HT-29 (cell line): ENCODE data around the gene AGTR1. TPM values are rescaled to one million over a fixed set of nuclear protein-coding genes. Genes with fewer than 3 reads are reported as not detected.
"Not testable (repeated sequence)": the region's sequence is repeated elsewhere in the genome, so short reads cannot be mapped to it uniquely, and the experiment has no call there.

Experiments used
- DNase-seq: peaks from one replicate; pipeline ENCODE4 v3.0.0-alpha.2; 2015; ENCODE audit warnings: low spot score
- small RNA-seq: library from RNA; depleted of rRNA; stranded (forward); fragments of <200 nt; gene quantifications from one replicate; pipeline ENCODE3, GENCODE V24; 2014
- total RNA-seq: library from RNA; depleted of rRNA; stranded (reverse); fragments of >200 nt; shearing (Covaris generic); gene quantifications from 2 replicates; pipeline ENCODE4 v1.2.3, GENCODE V29; 2014; rRNA removed

AGTR1 gene
- total RNA-seq, 1 experiment from 2014 or later, result not detected

DNA sequence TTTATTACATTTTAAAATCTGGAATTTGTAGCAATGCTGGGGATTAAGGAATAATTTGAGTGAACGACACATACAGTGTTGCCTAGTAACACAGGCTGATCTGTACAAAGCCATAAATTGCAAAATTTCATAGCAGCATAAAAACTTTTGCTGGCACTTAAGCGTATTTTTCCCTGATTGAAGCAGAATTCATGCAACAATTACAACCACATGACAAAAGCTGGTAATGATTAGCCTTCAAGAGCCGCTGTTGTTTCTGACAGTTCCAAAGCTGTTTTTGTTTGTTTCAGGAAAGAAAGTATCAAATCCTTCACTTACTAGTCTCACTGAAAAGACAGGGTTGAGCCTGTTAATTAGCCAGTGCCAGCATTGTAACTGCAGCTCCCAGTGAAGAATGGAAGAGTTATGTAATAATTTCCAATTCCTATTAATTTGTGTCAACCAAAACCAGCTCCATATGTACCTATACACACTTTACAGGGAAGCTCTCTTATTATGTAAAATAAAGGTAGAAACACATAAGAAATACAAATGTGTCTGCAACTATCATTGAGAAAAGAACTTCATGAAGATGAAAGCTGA lies 60.7 kb downstream of the AGTR1 start:
- DNase-seq, result no peak

- DNase-seq, result no peak
Observed at GRCh38 chr3:148759430-148759829, 61.7 kb downstream of the AGTR1 start.

GRCh38 chr3:148763156-148763680 lies 65.5 kb downstream of the AGTR1 start:
- no peak for DNase-seq

GRCh38 chr3:148763986-148764935 lies 66.6 kb downstream of the AGTR1 start:
- DNase-seq, result no peak

DNA sequence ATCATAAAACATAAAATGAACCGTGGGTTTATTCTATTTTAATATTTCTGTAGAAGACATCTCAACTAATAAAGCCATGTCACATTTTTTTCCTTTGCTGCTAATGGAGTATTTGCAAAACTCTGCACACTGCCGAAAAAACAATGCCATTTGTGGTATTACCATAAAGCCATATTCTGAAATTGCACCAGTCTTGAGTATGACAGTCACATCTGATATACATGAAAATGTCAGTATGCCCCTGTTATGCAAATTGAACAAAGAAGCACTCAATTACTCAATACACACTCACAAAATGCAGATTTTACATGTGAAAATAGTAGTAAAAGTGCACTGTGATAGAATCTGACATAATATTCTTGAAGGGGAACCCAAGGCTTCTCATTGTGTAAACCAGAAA lies 74.7 kb downstream of the AGTR1 start:
- no peak for DNase-seq

DNA sequence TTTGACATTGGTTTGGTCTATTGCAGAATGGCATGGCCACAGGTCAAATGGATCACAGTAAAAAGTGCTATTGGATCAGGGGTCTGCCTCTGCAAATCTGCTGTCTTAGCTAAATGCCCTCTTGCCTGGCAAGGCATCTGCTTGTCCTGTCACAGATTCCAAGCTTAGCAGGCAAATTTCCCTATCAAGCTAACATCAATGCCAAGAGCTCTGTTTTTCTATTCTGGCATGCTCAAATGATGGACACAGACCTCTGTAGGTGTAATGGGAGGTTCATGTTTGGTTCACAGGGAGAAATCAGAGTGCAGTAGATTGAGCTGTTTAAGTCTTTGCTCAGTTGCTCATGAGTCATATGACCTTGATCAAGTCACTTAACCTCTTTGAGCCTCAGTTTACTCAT lies 75.1 kb downstream of the AGTR1 start:
- no peak for DNase-seq

DNA sequence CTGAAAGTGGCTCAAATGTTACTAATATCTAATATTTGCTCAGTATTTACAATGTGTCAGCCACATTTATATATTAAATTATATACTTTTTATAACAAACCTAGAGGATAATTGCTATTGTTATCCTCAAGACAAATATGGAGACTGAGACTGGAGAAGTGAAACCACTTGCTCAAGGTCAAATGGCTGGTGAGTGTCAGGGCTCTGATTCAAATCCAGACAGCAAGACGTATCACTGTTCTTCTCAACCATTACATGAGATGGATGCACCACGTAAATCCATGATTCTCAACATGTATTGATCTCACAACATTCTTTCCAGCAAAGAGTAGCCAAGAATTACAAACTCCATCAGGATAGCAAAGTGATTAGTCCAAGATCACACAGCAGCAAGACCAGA lies 76.1 kb downstream of the AGTR1 start:
- DNase-seq, result no peak

DNA sequence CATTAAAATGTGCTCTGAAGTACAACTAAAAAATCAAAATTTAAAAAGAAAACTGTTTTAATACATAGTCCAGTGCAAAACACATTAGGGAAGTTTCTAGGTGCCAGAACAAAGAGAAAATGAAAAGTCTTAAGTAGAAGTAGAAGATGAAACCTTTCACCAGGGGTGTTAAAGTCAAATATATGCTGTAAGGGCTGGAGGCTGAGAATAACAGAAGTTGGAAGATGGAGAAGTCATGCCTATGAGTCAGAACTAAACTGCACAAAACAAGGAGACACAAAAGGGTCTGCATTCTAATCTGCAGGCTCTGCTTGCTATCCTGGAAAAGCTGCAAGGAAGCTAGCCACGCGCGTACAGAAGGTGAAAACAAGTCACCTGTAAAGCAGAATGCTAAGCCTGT lies 81.2 kb downstream of the AGTR1 start:
- DNase-seq, result no peak

GRCh38 chr3:148785026-148785425 lies 87.3 kb downstream of the AGTR1 start:
- not testable (repeated sequence) for DNase-seq

DNA sequence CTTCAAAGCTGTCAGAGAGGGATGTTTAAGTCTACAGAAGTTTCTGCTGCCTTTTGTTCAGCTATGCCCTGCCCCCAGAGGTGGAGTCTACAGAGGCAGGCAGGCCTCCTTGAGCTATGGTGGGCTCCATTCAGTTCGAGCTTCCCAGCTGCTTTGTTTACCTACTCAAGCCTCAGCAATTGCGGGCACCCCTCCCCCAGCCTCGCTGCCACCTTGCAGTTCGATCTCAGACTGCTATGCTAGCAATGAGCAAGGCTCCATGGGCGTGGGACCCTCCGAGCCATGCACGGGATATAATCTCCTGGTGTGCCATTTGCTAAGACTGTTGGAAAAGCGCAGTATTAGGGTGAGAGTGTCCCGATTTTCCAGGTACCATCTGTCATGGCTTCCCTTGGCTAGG lies 88.5 kb downstream of the AGTR1 start:
- not testable (repeated sequence) for DNase-seq

DNA sequence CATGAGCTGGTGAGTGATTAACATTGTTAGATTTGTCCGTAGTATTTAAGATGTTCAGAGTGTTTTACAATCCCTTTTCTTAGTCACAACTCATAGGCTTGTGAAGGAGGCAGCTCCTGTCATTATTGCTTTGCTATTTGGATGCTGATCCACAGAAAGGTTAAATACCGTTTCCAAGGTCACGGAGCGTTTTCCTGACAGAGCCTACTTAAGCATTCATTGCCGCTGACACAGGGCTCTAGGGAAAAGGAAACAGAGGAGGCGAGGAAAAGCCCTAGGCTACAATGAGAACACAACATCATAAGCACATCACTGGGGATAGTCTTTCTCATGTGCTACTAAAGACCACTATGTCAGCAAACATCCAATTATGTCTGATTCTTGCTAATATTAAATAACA lies 91.4 kb downstream of the AGTR1 start:
- no peak for DNase-seq

DNA sequence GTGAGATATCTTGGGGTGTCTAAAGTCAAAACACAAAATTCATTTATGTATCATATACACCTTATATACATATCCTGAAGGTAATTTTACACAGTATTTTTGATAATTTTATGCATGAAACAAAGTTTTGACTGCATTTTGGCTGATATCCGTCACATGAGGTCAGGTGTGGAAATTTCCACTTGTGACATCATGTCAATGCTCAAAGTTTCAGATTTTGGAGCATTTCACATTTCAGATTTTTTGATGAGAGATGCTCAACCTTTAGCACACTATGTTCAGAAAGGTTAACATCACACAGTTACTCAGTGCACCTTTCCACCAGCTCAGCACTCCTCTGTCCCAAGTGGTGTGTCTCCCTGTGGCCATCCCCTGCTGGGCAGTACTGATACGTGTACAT lies 92.2 kb downstream of the AGTR1 start:
- DNase-seq, result no peak

- no peak for DNase-seq
Observed at GRCh38 chr3:148790370-148790769, 92.7 kb downstream of the AGTR1 start.

GRCh38 chr3:148790851-148791735 lies 93.4 kb downstream of the AGTR1 start:
- DNase-seq, result no peak

DNA sequence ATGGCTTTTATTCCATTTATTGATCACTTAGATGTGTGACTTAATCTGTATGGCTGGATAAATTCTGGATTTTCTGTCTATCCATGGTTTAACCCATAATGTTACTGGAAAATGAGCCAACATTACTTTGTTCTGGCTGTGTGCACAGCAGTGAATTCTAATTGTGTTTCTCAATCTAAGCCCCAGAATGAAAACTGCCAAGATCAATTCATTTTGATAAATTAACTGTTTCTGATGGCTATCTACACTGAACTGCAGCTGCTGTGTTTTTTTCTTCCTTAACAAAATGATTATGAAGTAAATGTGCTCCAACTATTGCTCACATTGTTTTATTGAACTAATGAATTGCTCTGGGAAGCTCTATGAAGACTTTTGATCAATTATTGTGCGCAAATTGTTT lies 94.2 kb downstream of the AGTR1 start:
- DNase-seq, result no peak

DNA sequence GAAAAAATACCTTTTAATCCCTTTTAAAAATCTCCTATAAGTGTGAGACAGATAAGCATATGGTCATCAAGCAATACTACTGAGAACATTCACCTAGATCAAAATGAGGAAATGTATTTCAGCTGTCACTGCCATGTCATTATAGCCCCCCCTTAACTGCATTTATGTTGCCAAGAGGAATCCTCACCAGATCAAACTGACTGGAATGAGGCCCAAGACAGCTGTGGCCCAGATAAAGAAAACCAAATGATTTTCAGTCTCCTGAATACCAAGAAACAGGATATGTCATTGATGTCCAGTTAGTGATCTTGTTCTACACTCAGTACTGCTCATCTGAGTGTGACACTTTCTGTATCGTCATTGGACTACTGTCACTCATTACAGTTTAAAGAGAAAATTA lies 94.8 kb downstream of the AGTR1 start:
- no peak for DNase-seq

Small RNA genes within 50 kb of the gene (small RNA-seq; reads per million reads assigned to genes)
- not detected for gene RPL38P1

Other genes starting within 250 kb of the AGTR1 start
- gene CPB1, start 129.9 kb downstream of the AGTR1 start, total RNA-seq, result not detected in 2 replicates
- not detected in 2 replicates for gene CPA3, start 167.4 kb downstream of the AGTR1 start, total RNA-seq